CD4-positive, alpha-beta T cell treated with Interleukin-15 for 1 hour (primary cell): ENCODE results near the gene ACOT11.

Experiments
- DNase-seq: peaks from one replicate; pipeline ENCODE4 v3.0.0-alpha.2; 2020

ACOT11 gene

GRCh38 chr1:54591127-54591756 lies 43.2 kb downstream of the ACOT11 start:
- DNase-seq = no peak

GRCh38 chr1:54593571-54594160 lies 45.6 kb downstream of the ACOT11 start:
- DNase-seq = no peak

- DNase-seq = no peak
Observed at GRCh38 chr1:54594463-54594862, 46.4 kb downstream of the ACOT11 start.

GRCh38 chr1:54595956-54596498 lies 48.0 kb downstream of the ACOT11 start:
- DNase-seq = no peak

GRCh38 chr1:54596756-54597155 lies 48.7 kb downstream of the ACOT11 start:
- no peak for DNase-seq

- DNase-seq = no peak
Observed at GRCh38 chr1:54597455-54598030, 49.5 kb downstream of the ACOT11 start.

- no peak for DNase-seq
Observed at GRCh38 chr1:54599211-54599823, 51.3 kb downstream of the ACOT11 start.

- no peak for DNase-seq
Observed at GRCh38 chr1:54600947-54601721, 53.1 kb downstream of the ACOT11 start.

- no peak for DNase-seq
Observed at GRCh38 chr1:54601730-54602129, 53.7 kb downstream of the ACOT11 start.

- DNase-seq = no peak
Observed at GRCh38 chr1:54602554-54602953, 54.5 kb downstream of the ACOT11 start.

GRCh38 chr1:54603241-54603640 lies 55.2 kb downstream of the ACOT11 start:
- no peak for DNase-seq

- DNase-seq = no peak
Observed at GRCh38 chr1:54604051-54604450, 56.0 kb downstream of the ACOT11 start.

GRCh38 chr1:54604572-54605370 lies 56.7 kb downstream of the ACOT11 start:
- no peak for DNase-seq

- DNase-seq = no peak
Observed at GRCh38 chr1:54606096-54606989, 58.3 kb downstream of the ACOT11 start.

- DNase-seq = no peak
Observed at GRCh38 chr1:54606990-54607325, 58.9 kb downstream of the ACOT11 start.

GRCh38 chr1:54607821-54608565 lies 60.0 kb downstream of the ACOT11 start:
- no peak for DNase-seq

- DNase-seq = no peak
Observed at GRCh38 chr1:54608566-54609230, 60.7 kb downstream of the ACOT11 start.

- no peak for DNase-seq
Observed at GRCh38 chr1:54609301-54609921, 61.4 kb downstream of the ACOT11 start.

GRCh38 chr1:54610048-54610447 lies 62.0 kb downstream of the ACOT11 start:
- DNase-seq = no peak
